ENCODE data around the gene SDK1. TPM values are rescaled to one million over a fixed set of nuclear protein-coding genes. Genes with fewer than 3 reads are reported as not detected.

SDK1 gene
- total and polyA plus RNA-seq, 4 donors: 0.12 to 0.47 (median 0.36) TPM

DNA sequence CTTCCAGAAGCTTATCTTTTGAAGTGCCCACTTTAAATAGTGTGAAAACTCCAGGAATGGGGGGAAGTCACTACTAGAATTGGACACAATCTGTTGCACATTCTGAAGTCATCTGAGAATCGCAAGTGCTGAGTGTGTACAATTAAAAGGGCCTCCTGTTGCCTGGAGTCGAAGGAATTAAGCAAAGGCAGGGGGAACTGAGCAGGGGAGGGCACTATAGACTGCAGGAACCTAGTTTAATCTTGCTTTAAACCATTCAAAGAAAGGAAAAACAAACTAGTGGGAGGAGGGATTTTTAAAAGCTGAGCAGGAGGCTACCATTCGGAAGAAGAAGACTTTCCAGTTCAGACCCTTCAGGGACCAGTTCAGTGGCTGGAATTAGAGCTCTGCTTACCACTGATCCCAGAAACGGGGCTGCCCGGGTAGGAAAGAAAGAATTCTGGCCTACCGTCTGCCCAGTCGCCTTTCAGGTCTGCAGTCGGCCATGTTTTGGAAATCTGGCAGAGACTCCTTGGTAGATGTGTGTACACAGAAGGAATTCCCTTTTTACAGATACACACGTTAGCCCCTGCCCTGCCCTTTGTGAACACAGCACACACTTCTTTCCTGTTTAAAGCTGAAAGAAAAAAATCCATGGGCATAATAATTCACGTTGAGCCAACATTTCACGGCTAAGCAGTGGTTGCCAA lies 770.5 kb downstream of the SDK1 start:
- no peak overlapping the region for H3K4me3 ChIP-seq (ENCODE audit: low read depth in 1 of 3, low read length in 3 of 3)
- 83% methylated on average over 11 of the region's 11 CpGs for WGBS
- peak; percentile 8 for DNase-seq (ENCODE audit: low spot score)
- no peaks in the 10 kb centered on the region for H3K4me1 ChIP-seq (ENCODE audit: control insufficient read depth in 4 of 4, insufficient read depth in 4 of 4, low read length in 3 of 4)
- H3K27ac ChIP-seq (ENCODE audit: low read depth in 1 of 2, low read length in 2 of 2): no peak overlapping the region
- no peak for TF ChIP-seq FOXA2 (IDR thresholded peaks at IDR 0.05)
- TF ChIP-seq, protein P1, sequence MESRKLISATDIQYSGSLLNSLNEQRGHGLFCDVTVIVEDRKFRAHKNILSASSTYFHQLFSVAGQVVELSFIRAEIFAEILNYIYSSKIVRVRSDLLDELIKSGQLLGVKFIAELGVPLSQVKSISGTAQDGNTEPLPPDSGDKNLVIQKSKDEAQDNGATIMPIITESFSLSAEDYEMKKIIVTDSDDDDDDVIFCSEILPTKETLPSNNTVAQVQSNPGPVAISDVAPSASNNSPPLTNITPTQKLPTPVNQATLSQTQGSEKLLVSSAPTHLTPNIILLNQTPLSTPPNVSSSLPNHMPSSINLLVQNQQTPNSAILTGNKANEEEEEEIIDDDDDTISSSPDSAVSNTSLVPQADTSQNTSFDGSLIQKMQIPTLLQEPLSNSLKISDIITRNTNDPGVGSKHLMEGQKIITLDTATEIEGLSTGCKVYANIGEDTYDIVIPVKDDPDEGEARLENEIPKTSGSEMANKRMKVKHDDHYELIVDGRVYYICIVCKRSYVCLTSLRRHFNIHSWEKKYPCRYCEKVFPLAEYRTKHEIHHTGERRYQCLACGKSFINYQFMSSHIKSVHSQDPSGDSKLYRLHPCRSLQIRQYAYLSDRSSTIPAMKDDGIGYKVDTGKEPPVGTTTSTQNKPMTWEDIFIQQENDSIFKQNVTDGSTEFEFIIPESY (IDR thresholded peaks at IDR 0.05): no peak
- TF ChIP-seq TAF1 (conservative IDR thresholded peaks at IDR 0.05): no peak
- TF ChIP-seq GABPA (IDR thresholded peaks at IDR 0.05 in 1 of 2, conservative IDR thresholded peaks at IDR 0.05 in 1 of 2): no peak
- TF ChIP-seq, protein P2, sequence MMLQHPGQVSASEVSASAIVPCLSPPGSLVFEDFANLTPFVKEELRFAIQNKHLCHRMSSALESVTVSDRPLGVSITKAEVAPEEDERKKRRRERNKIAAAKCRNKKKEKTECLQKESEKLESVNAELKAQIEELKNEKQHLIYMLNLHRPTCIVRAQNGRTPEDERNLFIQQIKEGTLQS (IDR thresholded peaks at IDR 0.05): no peak
- no peak for TF ChIP-seq JUND (IDR thresholded peaks at IDR 0.05)
- TF ChIP-seq, protein P3, sequence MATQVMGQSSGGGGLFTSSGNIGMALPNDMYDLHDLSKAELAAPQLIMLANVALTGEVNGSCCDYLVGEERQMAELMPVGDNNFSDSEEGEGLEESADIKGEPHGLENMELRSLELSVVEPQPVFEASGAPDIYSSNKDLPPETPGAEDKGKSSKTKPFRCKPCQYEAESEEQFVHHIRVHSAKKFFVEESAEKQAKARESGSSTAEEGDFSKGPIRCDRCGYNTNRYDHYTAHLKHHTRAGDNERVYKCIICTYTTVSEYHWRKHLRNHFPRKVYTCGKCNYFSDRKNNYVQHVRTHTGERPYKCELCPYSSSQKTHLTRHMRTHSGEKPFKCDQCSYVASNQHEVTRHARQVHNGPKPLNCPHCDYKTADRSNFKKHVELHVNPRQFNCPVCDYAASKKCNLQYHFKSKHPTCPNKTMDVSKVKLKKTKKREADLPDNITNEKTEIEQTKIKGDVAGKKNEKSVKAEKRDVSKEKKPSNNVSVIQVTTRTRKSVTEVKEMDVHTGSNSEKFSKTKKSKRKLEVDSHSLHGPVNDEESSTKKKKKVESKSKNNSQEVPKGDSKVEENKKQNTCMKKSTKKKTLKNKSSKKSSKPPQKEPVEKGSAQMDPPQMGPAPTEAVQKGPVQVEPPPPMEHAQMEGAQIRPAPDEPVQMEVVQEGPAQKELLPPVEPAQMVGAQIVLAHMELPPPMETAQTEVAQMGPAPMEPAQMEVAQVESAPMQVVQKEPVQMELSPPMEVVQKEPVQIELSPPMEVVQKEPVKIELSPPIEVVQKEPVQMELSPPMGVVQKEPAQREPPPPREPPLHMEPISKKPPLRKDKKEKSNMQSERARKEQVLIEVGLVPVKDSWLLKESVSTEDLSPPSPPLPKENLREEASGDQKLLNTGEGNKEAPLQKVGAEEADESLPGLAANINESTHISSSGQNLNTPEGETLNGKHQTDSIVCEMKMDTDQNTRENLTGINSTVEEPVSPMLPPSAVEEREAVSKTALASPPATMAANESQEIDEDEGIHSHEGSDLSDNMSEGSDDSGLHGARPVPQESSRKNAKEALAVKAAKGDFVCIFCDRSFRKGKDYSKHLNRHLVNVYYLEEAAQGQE (IDR thresholded peaks at IDR 0.05): no peak
- TF ChIP-seq, protein P4, sequence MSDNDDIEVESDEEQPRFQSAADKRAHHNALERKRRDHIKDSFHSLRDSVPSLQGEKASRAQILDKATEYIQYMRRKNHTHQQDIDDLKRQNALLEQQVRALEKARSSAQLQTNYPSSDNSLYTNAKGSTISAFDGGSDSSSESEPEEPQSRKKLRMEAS (IDR thresholded peaks at IDR 0.05): no peak
- TF ChIP-seq YY1 (IDR thresholded peaks at IDR 0.05): no peak
- TF ChIP-seq HNF4G (IDR thresholded peaks at IDR 0.05): no peak
- TF ChIP-seq NR2F2 (IDR thresholded peaks at IDR 0.05): no peak
- TF ChIP-seq HNF4A (conservative IDR thresholded peaks at IDR 0.05): no peak
- TF ChIP-seq RAD21 (IDR thresholded peaks at IDR 0.05): no peak
- no peak for TF ChIP-seq SP1 (IDR thresholded peaks at IDR 0.05)
- no peaks in the 10 kb centered on the region for H3K36me3 ChIP-seq (ENCODE audit: control insufficient read depth in 4 of 4, insufficient read depth in 3 of 4, low read depth in 1 of 4, low read length in 3 of 4)
- no peaks in the 10 kb centered on the region for H3K27me3 ChIP-seq (ENCODE audit: control insufficient read depth in 4 of 4, insufficient read depth in 4 of 4, low read length in 3 of 4)
- no peak overlapping the region for H3K9ac ChIP-seq (ENCODE audit: low read depth in 1 of 2, low read length in 2 of 2)
- no peaks in the 10 kb centered on the region for H3K9me3 ChIP-seq (ENCODE audit: control insufficient read depth in 4 of 4, low read length in 3 of 4)

DNA sequence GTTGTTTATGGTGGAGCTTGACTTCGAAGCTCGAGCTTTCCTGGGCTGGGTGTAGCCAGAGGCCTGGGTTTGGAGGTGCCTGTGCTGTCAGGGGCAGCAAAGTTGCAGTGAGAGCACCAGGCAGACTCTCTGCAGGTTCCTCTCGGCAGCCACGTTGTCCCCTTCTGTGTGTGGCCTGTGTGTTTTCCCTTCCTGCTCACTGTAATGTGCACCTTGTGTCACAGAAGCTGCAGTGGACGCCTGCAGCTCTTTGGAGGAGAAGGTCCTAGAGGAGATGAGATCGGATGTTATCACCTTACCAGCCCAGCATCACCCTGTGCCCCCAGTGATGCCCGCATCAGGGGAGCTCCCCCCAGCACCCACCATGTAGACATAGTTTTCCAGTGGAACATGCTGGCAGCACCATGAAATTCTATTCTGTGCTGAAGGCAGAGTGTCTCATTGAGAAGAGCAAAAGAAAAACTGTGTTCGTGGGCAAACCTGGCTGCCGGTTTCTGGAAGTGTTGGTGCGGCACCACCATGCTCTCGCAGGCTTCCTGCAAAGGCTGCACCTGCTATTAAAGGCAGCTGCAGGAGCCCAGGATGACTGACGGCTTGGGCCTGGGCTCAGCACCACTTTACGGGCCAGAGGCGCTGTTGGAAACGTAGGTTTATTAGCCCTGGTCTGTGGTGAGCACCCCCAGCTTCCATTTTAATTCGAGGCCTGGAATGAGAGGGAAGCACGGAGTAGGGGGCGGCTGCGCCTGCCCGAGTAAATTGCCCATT lies 771.3 kb downstream of the SDK1 start:
- no peak overlapping the region for H3K27ac ChIP-seq (ENCODE audit: low read depth in 1 of 2, low read length in 2 of 2)
- no peak overlapping the region for H3K9ac ChIP-seq (ENCODE audit: low read depth in 1 of 2, low read length in 2 of 2)
- H3K9me3 ChIP-seq (ENCODE audit: control insufficient read depth in 4 of 4, low read length in 3 of 4): no peaks in the 10 kb centered on the region
- no peak overlapping the region for H3K4me3 ChIP-seq (ENCODE audit: low read depth in 1 of 3, low read length in 3 of 3)
- no peaks in the 10 kb centered on the region for H3K27me3 ChIP-seq (ENCODE audit: control insufficient read depth in 4 of 4, insufficient read depth in 4 of 4, low read length in 3 of 4)
- peak; percentile 10 for DNase-seq (ENCODE audit: low spot score)
- TF ChIP-seq NR2F2 (IDR thresholded peaks at IDR 0.05): no peak
- no peak for TF ChIP-seq GABPA (IDR thresholded peaks at IDR 0.05 in 1 of 2, conservative IDR thresholded peaks at IDR 0.05 in 1 of 2)
- TF ChIP-seq, protein P5, sequence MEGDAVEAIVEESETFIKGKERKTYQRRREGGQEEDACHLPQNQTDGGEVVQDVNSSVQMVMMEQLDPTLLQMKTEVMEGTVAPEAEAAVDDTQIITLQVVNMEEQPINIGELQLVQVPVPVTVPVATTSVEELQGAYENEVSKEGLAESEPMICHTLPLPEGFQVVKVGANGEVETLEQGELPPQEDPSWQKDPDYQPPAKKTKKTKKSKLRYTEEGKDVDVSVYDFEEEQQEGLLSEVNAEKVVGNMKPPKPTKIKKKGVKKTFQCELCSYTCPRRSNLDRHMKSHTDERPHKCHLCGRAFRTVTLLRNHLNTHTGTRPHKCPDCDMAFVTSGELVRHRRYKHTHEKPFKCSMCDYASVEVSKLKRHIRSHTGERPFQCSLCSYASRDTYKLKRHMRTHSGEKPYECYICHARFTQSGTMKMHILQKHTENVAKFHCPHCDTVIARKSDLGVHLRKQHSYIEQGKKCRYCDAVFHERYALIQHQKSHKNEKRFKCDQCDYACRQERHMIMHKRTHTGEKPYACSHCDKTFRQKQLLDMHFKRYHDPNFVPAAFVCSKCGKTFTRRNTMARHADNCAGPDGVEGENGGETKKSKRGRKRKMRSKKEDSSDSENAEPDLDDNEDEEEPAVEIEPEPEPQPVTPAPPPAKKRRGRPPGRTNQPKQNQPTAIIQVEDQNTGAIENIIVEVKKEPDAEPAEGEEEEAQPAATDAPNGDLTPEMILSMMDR (IDR thresholded peaks at IDR 0.05; ENCODE audit: low read depth, low read length, missing input control): no peak
- TF ChIP-seq HNF4G (IDR thresholded peaks at IDR 0.05): no peak
- TF ChIP-seq, protein P1 (IDR thresholded peaks at IDR 0.05): no peak
- TF ChIP-seq FOXA1 (IDR thresholded peaks at IDR 0.05): no peak
- TF ChIP-seq YY1 (IDR thresholded peaks at IDR 0.05): no peak
- no peak for TF ChIP-seq HNF4A (conservative IDR thresholded peaks at IDR 0.05)
- TF ChIP-seq SP1 (IDR thresholded peaks at IDR 0.05): no peak
- no peak for TF ChIP-seq RXRA (IDR thresholded peaks at IDR 0.05)
- TF ChIP-seq, protein P2 (IDR thresholded peaks at IDR 0.05): no peak
- WGBS: 86% methylated on average over 20 of the region's 20 CpGs
- no peaks in the 10 kb centered on the region for H3K4me1 ChIP-seq (ENCODE audit: control insufficient read depth in 4 of 4, insufficient read depth in 4 of 4, low read length in 3 of 4)
- no peaks in the 10 kb centered on the region for H3K36me3 ChIP-seq (ENCODE audit: control insufficient read depth in 4 of 4, insufficient read depth in 3 of 4, low read depth in 1 of 4, low read length in 3 of 4)

All from liver (tissue), 9 donors.